Spleen (tissue), 7 donors: ENCODE results near the gene GRIK2.

Experiments
- POLR2A ChIP-seq, 3 donors: fragments of 450-650 bp; IDR thresholded peaks; one replicate each; pipeline ENCODE4 v1.5.1; 2017; ENCODE audit warnings: antibody characterized with exemption in 3 of 3, mild to moderate bottlenecking in 1 of 3
- TF ChIP-seq, protein P1 (sequence below), 11 experiments: fragments of 200-600 bp in 7 of 11; fragments of 450-650 bp in 4 of 11; sonication (generic) in 4 of 11; IDR thresholded peaks in 8 of 11; conservative IDR thresholded peaks in 3 of 11; 1 replicate in 7 of 11; 2 replicates in 4 of 11; pipeline versions ENCODE4 v1.4.0 to v1.8.0; 2016 to 2021; ENCODE audit warnings: antibody characterized with exemption in 11 of 11, inconsistent platforms in 4 of 11, mild to moderate bottlenecking in 1 of 11
- donor health status: DM: no; HTN: no; CAD: no; lungs with moderate emphysema.
- donor health status: DM: no; HTN: no; CAD: no.
- donor health status: DM: no; HTN: no; CAD: no.

DNA sequence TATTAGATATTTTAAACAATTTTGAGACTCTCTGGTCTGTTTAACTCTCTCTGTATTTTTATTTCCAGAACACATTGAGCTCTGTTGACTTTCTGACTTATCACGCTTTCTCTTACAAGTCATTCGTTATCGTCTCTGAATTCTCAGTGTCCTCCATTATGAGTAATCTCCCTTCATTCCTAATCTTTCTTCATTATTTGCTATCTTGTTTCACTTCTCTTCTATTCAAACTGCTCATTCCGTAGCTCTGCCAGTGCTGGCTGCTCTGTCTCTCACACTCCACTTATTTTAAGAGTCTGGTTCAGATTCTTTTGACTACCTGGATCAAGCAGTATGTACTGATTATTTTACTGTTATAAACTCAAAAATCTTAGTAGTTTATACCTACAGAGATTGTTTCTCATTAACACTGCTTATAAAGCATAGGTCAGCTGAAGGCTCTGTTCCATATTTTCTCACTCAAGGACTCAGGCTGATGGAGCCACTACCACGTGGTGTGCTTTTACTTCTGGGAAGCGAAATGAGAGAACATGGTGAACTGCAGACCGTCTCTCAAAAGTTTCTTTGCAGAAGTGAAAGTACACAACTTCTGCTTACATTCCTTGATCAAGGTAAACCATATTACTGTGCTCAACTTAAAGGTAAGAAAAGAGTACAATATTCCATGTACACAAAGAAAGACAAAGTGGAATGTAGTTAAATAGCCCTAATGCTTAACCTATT is 485.2 kb downstream of the GRIK2 start:
- no peak for TF ChIP-seq POLR2A (IDR thresholded peaks at IDR 0.05)
- TF ChIP-seq, protein P1, sequence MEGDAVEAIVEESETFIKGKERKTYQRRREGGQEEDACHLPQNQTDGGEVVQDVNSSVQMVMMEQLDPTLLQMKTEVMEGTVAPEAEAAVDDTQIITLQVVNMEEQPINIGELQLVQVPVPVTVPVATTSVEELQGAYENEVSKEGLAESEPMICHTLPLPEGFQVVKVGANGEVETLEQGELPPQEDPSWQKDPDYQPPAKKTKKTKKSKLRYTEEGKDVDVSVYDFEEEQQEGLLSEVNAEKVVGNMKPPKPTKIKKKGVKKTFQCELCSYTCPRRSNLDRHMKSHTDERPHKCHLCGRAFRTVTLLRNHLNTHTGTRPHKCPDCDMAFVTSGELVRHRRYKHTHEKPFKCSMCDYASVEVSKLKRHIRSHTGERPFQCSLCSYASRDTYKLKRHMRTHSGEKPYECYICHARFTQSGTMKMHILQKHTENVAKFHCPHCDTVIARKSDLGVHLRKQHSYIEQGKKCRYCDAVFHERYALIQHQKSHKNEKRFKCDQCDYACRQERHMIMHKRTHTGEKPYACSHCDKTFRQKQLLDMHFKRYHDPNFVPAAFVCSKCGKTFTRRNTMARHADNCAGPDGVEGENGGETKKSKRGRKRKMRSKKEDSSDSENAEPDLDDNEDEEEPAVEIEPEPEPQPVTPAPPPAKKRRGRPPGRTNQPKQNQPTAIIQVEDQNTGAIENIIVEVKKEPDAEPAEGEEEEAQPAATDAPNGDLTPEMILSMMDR (IDR thresholded peaks at IDR 0.05 in 8 of 11, conservative IDR thresholded peaks at IDR 0.05 in 3 of 11): no peak
